ENCODE data around the gene PPT2.

DNA sequence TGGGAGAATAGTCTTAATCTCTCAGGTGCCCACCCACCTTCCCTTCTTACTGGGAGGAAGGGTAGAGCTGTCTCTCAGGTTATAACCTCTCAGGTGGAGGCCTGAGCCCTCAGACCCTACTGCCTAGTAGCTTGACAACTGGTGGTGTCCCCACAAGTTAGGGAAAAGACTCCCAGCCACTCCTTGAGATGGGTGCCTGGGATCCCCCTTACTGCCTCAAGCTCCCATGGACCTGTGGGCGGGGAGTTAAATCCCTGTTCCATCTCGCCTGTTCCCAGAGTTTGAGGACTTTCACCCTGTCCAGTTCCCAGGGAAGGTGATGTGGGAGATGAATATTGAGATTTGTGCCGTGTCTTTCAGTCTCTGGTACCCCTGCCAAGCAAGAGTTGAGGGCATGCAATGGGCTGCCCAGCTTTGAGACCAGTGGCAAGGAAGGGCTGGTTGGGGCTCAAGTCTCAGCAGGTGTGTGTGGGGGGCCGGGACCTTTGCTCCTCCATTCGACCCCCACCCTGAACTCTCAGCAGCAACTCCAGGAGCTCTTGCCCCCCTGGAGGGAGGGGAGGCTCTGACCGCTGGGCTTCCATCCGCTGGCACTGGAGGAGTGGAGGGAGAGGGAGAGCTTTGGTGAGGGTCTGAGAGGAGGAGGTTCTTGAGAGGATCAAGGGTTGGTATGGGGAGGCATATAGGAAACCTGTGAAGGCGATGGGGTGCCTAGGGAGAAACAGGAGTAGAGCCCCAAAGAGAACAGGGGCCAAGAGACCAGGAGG lies 37.2 kb downstream of the PPT2 start:
- TF ChIP-seq, protein P1, sequence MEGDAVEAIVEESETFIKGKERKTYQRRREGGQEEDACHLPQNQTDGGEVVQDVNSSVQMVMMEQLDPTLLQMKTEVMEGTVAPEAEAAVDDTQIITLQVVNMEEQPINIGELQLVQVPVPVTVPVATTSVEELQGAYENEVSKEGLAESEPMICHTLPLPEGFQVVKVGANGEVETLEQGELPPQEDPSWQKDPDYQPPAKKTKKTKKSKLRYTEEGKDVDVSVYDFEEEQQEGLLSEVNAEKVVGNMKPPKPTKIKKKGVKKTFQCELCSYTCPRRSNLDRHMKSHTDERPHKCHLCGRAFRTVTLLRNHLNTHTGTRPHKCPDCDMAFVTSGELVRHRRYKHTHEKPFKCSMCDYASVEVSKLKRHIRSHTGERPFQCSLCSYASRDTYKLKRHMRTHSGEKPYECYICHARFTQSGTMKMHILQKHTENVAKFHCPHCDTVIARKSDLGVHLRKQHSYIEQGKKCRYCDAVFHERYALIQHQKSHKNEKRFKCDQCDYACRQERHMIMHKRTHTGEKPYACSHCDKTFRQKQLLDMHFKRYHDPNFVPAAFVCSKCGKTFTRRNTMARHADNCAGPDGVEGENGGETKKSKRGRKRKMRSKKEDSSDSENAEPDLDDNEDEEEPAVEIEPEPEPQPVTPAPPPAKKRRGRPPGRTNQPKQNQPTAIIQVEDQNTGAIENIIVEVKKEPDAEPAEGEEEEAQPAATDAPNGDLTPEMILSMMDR (IDR thresholded peaks at IDR 0.05), result no peak
- TF ChIP-seq EP300 (IDR thresholded peaks at IDR 0.05), result no peak
- no peak for TF ChIP-seq POLR2A (IDR thresholded peaks at IDR 0.05)
- no peak for TF ChIP-seq POLR2AphosphoS5 (IDR thresholded peaks at IDR 0.05)

Data from gastroesophageal sphincter (tissue), 3 donors.